ENCODE measurements around the gene CALR.
"Not testable (repeated sequence)": the region's sequence is repeated elsewhere in the genome, so short reads cannot be mapped to it uniquely, and the experiment has no call there.

The CALR gene

DNA sequence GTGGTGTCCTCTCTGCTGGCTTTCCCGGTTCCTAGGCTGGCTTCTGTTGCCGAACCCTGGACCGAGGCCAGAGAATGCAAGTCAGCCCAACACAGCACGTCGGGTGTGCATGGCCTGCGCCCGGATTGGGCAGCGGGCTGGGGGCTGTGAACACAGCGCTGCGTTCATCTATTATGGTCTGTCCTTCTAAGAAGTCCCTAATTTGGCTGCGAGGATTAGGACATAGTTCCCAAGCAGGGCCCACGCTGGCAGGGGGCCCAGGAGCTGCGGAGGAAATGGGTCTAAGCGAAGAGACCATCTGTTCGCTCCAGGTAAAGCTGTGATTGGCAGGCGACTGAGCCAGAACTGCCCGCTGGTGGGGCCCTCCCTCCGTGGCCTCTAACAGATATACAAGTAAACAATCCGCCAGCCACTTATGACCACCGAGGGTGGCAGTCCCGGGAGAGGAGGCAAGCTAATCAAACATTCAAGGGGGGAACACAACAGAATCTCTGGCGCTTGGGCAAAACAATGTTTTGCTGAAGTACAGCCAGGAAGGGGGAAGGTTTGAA lies 25.3 kb upstream of the CALR start:
- Histone ChIP-seq H3K9ac (ENCODE audit: low read length) (no peak overlapping the region; the same call in 1 of the 2 replicates), H3K27me3 (replicated peaks; ENCODE audit: insufficient read depth, low read length) (no peaks in the 10 kb centered on the region), H3F3A (ENCODE audit: insufficient read depth, low read length) (peaks cover 25% of the 10 kb centered on the region), H3K36me3 (replicated peaks; ENCODE audit: insufficient read depth, low read length) (no peaks in the 10 kb centered on the region), H3K79me2 (ENCODE audit: low read length) (no peaks in the 10 kb centered on the region), H3K9me3 (replicated peaks; ENCODE audit: insufficient read depth, low read length) (no peaks in the 10 kb centered on the region), H3K27ac (ENCODE audit: low read length) (peak overlapping the region; percentile 38; the same call in 1 of the 2 replicates), H4K20me1 (ENCODE audit: insufficient read depth, low read length) (no peaks in the 10 kb centered on the region), H3K4me2 (ENCODE audit: low read depth, low read length) (peak overlapping the region; percentile 26), H3K9me2 (replicated peaks; ENCODE audit: insufficient read depth, low read length) (no peaks in the 10 kb centered on the region), H3K4me3 (ENCODE audit: low read length) (no peak overlapping the region), H2AFZ (ENCODE audit: low read length) (no peak overlapping the region), H3K4me1 (ENCODE audit: low read length) (peaks cover 35% of the 10 kb centered on the region)
- DNase-seq = no peak
- TF ChIP-seq, protein P1, sequence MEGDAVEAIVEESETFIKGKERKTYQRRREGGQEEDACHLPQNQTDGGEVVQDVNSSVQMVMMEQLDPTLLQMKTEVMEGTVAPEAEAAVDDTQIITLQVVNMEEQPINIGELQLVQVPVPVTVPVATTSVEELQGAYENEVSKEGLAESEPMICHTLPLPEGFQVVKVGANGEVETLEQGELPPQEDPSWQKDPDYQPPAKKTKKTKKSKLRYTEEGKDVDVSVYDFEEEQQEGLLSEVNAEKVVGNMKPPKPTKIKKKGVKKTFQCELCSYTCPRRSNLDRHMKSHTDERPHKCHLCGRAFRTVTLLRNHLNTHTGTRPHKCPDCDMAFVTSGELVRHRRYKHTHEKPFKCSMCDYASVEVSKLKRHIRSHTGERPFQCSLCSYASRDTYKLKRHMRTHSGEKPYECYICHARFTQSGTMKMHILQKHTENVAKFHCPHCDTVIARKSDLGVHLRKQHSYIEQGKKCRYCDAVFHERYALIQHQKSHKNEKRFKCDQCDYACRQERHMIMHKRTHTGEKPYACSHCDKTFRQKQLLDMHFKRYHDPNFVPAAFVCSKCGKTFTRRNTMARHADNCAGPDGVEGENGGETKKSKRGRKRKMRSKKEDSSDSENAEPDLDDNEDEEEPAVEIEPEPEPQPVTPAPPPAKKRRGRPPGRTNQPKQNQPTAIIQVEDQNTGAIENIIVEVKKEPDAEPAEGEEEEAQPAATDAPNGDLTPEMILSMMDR (IDR thresholded peaks at IDR 0.05; ENCODE audit: low read length) = no peak
- TF ChIP-seq EZH2 (optimal IDR thresholded peaks at IDR 0.05; ENCODE audit: low read depth, low read length) (no peak), EZH2phosphoT487 (IDR thresholded peaks at IDR 0.05; ENCODE audit: low read length) (no peak)

DNA sequence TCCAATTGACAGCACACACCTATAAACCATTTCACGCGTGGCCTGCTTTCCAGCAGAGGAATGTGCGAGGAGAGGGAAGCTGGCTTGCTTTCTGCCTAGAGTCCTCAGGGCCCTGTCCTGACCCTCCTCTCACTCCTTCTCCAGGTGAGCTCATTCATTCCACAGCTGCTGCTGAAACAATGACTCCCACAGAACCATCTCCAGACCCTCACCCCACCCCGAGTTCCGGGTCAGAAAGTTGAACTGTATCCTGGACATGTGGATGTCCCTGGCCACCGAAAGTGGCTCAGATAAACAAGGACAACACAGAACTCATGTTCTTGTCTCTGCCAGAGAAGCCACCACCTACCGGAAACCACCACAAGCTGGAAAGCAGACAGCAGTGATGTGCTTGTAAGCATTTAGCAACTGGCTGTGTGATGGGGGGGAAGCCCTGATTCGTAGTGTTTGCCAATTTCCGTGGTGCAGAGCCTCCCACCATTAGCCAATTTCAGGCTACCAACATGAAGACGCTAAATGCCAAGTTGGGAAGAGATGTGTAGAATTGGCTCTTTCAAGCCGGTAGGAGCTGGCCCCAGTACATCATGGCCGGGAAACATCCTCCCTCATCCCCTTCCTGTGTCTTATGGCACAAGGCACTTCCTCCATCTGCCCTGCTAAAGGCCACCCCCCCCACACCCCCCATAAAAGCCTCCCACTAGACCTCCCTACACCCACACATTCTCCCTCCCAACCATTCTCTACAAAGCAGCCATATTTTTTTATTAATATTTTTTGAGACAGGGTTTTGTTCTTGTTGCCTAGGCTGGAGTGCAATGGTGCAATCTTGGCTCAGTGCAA lies 24.3 kb upstream of the CALR start:
- H3K9me3 ChIP-seq (replicated peaks; ENCODE audit: insufficient read depth, low read length) = no peaks in the 10 kb centered on the region

DNA sequence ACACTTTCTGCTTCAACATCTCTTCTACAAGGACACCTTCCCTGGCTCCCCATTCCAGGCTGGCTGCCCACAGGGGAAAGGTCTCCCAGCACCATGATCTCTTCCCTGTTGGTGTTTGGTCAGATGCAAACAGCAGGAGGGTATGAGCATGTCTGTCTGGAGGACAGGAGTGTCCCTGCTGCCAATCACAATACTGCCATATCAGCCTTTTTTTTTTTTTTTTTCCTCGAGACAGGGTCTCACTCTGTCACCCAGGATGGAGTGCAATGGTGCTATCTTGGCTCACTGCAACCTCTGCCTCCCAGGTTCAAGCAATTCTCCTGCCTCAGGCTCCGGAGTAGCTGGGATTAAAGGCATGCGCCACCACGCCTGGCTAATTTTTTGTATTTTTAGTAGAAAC lies 22.5 kb upstream of the CALR start:
- H3K27ac ChIP-seq (ENCODE audit: low read length); H3K9me3 ChIP-seq (replicated peaks; ENCODE audit: insufficient read depth, low read length); H3K9ac ChIP-seq (ENCODE audit: low read length); H3K4me2 ChIP-seq (ENCODE audit: low read depth, low read length); H3K79me2 ChIP-seq (ENCODE audit: low read length); H3K36me3 ChIP-seq (replicated peaks; ENCODE audit: insufficient read depth, low read length); H3K4me3 ChIP-seq (ENCODE audit: low read length); DNase-seq; H3K9me2 ChIP-seq (replicated peaks; ENCODE audit: insufficient read depth, low read length); H2AFZ ChIP-seq (ENCODE audit: low read length); H4K20me1 ChIP-seq (ENCODE audit: insufficient read depth, low read length); H3K27me3 ChIP-seq (replicated peaks; ENCODE audit: insufficient read depth, low read length): not testable (repeated sequence)
- Histone ChIP-seq H3F3A (ENCODE audit: insufficient read depth, low read length) (peaks cover 20% of the 10 kb centered on the region; the same call in 1 of the 2 replicates), H3K4me1 (ENCODE audit: low read length) (peaks cover 30% of the 10 kb centered on the region)

More for the DNA sequence above, 24.3 kb upstream of the CALR start:
- no peaks in the 10 kb centered on the region for H3K9me2 ChIP-seq (replicated peaks; ENCODE audit: insufficient read depth, low read length)
- H2AFZ ChIP-seq (ENCODE audit: low read length) = peak overlapping the region; percentile 86
- peak; percentile 76 for DNase-seq
- H3K27me3 ChIP-seq (replicated peaks; ENCODE audit: insufficient read depth, low read length) = no peaks in the 10 kb centered on the region
- H3K4me3 ChIP-seq (ENCODE audit: low read length) = 0 out of 2 replicates have a peak overlapping the region, but pooled peaks have one; percentile 7
- H4K20me1 ChIP-seq (ENCODE audit: insufficient read depth, low read length) = no peaks in the 10 kb centered on the region
- H3K4me1 ChIP-seq (ENCODE audit: low read length) = peaks cover 32% of the 10 kb centered on the region
- peak overlapping the region; percentile 12; the same call in 1 of the 2 replicates for H3K9ac ChIP-seq (ENCODE audit: low read length)
- no peaks in the 10 kb centered on the region for H3K79me2 ChIP-seq (ENCODE audit: low read length)
- TF ChIP-seq EZH2 (optimal IDR thresholded peaks at IDR 0.05; ENCODE audit: low read depth, low read length) (no peak), EZH2phosphoT487 (IDR thresholded peaks at IDR 0.05; ENCODE audit: low read length) (no peak)
- TF ChIP-seq, protein P1 (IDR thresholded peaks at IDR 0.05; ENCODE audit: low read length) = no peak
- peaks cover 21% of the 10 kb centered on the region for H3F3A ChIP-seq (ENCODE audit: insufficient read depth, low read length)
- H3K36me3 ChIP-seq (replicated peaks; ENCODE audit: insufficient read depth, low read length) = no peaks in the 10 kb centered on the region
- H3K27ac ChIP-seq (ENCODE audit: low read length) = peak overlapping the region; percentile 62
- H3K4me2 ChIP-seq (ENCODE audit: low read depth, low read length) = peak overlapping the region; percentile 58
